NCI-H446 treated with DMSO at 0.1 percent for 48 hours (cell line): ENCODE data around the gene BATF2.
"Not testable (repeated sequence)": the region's sequence is repeated elsewhere in the genome, so short reads cannot be mapped to it uniquely, and the experiment has no call there.

ENCODE experiments used
- DNase-seq: peaks from one replicate; lab custom pipeline; 2025; lab: John Stamatoyannopoulos, UW

The BATF2 gene

DNA sequence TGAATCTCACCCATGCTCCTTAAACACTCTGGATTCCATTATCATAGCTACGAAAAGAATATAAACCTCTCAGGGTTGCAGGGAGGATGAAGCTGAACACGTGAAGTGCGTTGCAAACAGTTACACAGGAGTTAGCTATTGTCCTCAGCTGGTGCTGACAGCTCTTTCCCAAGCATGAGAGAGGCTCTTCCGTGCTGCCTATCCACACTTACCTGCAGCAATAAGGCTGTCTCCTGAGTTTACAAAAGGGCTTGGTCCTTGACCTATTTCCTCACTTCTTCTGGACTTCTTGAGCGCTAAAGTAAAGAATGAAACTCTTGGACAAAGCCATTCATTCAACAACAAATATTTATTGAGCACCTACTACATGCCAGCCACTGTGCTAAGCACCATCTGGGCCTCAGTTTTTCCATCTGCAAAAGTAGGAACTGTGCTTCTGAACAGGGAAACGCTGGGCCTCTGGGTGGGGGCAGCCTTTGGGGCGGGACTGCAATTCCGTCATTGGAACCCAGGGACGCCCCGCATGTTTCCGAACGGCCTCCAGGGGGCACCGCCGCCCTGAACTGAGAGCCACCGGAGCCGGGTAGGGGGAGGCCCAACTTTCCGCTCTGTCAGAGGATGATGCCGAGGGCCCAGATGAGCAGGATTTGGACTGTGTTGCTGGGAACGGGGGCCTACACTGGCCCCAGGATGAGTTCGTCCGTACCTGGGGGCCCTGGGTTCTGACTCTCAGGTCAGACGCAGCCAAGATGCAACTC, 16.5 kb upstream of the BATF2 start:
- peak; percentile 73 for DNase-seq

DNA sequence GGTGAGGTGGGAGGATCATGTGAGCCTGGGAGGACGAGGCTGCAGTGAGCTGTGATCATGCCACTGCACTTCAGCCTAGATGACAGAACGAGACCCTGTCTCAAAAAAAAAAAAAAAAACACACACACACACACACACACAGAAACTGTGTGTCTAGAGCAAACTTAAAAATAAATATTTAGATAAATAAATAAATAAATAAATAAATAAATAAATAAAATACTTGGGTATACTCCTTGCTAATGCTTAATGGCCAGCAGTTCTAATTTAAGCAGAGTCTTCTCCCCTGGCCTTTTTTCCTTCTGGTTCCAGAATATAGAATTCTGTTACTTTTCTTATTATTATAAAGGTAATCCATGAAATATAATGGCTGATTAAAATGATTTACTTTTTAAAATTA, 12.1 kb upstream of the BATF2 start:
- no peak for DNase-seq

DNA sequence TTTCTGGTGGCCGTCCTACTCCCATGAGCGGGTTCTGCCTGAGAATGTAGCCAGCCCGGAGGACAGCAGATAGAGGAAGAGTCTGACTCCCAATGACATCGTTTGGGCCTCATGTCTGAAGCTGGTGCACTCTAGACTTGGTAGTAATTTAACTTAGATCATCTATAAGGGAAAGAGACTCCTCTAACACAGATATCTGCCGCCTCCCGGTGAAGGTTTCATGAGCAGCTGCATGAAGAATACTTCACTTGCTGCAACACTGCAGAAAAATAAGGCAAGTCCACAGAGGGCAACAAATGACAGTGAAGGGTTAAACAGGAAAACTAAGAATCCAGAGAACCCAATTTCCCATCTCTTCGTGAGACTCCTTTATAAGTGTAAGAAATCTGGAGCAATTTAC, 11.2 kb upstream of the BATF2 start:
- no peak for DNase-seq

DNA sequence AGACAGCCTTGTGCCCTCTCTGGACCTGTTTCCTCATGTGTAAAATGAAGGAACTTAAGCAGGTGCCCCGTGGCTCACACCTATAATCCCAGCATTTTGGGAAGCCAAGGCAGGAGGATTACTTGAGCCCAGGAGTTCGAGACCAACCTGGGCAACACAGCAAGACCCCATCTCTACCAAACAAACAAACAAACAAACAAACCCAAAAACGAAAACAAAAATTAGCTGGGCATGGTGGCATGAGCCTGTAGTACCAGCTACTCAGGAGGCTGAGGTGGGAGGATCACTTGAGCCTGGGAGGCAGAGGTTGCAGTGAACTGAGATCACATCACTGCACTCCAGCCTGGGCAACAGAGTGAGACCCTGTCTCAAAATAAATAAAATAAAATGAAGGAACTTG, 7.2 kb upstream of the BATF2 start:
- DNase-seq, result not testable (repeated sequence)

DNA sequence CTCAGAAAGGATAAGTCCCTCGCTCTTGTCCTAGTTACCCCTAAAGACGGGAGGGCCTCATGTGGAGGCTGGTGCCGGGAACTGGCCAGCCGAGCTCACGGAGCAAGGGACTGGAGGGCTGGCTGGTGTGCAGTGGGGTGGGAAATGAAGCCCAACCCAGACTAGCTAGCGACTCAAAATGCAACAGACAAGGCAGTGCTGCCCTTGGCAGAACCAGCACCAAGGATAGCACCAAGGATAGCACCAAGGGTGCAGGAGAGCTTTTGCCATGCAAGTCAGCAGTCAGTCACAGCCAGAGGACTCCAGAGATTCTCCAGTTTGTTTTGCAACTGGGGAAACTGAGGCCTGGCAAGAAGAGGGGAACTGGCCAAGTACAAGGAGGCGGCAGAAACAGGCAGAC, 6.5 kb upstream of the BATF2 start:
- DNase-seq, result no peak

DNA sequence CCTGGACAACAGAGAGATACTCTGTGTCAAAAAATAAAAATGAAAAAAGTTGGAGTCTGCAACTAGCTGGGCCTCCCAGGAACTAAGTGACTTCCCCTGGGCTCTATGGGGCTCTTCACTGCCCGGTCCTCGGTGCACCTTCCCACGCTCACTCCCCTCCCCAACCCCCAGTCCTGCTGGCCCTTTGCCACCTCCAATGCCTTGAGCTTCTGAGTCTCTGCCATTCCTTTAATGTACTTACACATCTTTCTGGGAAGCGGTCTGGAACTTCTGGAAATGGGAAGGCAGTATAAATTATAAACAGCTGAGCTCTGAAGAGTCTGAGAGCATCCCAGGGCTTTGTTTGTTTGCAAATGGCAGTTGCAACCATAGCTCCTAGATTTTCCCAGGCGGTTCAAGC, 5.9 kb upstream of the BATF2 start:
- DNase-seq, result no peak

DNA sequence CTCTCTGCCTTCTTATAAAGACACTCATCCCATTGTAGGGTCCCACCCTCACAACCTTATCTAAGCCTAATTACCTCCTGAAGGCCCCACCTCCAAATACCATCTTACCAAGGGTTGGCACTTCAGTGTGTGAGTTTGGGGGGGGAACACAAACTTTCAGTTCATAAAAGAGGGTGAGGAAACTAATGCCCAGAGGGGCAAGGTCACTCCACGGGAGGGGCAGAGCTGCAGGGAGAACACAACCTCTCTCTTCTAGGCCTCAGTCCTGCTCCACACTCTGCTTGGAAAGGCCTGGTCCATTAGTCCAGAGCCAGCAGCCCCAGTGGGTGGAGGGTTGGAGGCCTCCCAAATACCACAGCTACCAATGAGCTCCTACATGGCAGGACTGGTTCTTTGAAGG, 2.7 kb upstream of the BATF2 start:
- DNase-seq, result no peak

DNA sequence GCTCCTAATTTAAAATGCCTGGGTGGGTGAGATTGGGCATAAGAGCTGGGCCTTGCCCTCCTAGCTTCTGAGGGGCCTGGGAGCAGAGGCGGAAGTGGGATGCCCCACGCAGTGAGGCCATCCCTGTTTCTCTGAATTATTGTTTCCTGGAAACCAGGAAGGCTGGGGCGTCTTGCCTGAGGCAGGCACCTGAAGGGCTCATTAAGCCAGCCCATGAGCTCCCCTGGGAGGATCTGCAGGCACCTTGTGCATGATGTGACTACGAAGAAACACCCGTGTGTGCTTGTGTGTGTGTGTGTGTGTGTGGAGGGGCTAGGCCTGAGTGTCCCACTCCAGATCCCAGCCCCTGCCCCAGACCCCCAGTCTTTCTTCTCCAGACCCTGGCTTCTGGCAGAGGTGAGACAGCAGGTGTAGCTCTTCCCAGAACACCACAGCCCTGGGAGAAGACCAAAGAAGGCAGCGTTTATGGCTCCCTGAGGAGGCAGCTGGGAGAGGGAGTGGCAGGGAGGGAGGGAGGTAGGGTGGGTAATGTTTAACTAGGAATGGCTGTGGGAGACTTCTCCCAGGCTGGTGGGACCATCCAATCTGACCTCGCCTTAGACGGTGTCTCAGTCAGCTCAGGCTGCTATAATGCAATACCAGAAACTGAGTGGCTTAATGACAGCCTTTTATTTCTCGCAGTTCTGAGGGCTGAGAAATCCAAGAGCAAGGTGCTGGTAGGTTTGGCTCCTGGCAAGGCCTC, 2.1 kb upstream of the BATF2 start:
- no peak for DNase-seq

DNA sequence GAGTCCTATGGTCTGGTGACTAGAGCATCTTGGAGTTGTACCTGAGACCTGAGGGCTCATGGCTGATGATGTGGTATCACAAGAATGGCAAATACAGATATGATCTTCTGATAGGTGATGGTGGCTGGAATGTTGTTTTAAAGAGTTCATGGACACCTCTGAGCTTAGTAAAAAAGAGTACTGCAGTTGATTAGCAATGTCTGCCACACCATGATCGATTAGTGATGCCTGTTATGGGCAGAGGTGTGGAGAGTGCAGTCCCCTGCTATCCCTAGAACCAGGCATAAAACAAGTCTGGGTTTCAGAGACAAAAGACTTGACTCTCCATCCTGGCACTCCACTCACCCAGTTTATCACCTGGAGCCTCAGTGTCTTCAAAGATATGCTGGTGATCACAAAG, 1.4 kb upstream of the BATF2 start:
- DNase-seq, result no peak

DNA sequence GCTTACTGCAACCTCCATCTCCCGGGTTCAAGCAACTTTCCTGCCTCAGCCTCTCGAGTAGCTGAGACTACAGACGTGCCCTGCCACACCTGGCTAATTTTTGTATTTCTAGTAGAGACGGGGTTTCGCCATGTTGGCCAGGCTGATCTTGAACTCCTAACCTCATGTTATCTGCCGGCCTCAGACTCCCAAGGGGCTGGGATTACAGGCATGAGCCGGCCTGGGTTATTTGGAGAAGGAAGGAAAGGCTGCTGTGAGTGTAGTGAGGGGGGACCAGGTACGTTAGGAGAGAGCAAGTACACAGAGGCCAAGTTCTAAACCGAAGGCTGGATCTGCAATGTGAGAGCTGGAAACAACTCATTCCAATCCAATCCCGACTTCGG, 453 bp downstream of the BATF2 start:
- DNase-seq, result no peak

DNA sequence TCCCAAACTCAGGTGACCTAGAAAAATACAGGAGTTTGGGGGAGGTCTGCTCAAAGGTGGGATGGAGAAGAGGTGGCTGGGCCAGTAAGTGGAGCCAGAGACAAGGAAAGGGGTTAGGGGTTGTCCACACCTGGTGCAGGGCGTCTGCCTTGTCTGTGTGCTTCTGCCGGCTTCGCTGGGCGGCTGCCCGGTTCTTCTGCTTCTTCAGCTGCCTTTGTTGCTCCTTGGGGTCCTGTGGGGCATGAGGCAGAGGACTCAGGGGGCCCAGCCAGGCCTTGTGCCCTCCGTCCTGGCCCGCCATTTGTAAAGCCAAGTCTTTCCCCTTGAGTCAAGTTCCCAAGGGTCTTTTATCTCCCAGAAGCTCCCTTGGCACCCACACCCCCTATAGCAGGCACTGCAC, 2.5 kb downstream of the BATF2 start:
- DNase-seq, result no peak

DNA sequence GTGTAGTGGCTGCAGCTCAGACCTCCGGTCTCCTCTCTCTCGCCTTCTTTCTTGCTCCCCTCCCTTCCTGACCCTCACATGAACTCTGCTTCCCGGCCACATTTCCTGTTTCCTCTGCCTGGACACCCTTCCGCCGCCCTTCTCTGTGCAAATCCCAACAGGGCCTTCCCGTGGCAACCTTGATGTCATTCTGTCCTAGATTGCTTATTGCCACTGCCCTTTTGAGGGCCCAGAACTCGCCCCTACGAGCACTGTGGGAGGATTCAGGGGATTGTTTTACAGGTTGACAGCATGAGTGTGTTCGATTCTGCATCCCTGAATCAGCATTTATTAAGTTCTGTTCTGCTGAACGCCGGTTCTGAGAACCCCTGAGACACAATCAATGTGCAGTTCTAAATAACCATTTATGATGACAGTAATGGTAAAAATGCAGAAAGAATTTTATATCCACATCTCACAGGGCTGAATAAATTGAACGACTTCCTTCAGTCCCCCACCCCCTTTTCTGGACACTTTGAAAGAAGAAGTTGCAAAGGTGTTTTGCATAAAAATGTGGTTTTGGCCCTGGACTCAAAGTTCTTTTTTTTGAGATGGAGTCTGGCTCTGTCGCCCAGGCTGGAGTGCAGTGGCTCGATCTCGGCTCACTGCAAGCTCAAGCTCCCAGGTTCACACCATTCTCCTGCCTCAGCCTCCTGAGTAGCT, 6.4 kb downstream of the BATF2 start:
- DNase-seq, result no peak

DNA sequence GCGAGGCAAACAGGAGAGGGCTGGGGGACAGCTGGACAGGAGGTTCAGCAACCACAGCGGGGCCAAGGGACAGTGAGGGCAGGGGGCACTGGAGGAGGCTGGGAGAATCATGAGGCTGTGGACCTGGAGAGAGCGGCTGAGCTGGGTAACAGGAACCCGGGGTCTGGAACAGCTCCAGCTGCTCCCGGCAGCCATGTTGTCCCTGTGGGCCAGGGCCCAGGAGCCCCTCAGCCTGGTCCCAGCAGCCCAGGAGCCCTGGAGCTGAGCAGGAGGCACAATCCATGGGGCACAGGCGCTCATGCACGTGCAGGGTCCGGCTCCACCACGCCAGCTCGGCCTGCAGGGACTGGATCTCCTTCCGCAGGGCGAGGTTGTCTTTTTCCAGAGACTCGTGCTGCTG, 7.4 kb downstream of the BATF2 start:
- DNase-seq, result no peak

DNA sequence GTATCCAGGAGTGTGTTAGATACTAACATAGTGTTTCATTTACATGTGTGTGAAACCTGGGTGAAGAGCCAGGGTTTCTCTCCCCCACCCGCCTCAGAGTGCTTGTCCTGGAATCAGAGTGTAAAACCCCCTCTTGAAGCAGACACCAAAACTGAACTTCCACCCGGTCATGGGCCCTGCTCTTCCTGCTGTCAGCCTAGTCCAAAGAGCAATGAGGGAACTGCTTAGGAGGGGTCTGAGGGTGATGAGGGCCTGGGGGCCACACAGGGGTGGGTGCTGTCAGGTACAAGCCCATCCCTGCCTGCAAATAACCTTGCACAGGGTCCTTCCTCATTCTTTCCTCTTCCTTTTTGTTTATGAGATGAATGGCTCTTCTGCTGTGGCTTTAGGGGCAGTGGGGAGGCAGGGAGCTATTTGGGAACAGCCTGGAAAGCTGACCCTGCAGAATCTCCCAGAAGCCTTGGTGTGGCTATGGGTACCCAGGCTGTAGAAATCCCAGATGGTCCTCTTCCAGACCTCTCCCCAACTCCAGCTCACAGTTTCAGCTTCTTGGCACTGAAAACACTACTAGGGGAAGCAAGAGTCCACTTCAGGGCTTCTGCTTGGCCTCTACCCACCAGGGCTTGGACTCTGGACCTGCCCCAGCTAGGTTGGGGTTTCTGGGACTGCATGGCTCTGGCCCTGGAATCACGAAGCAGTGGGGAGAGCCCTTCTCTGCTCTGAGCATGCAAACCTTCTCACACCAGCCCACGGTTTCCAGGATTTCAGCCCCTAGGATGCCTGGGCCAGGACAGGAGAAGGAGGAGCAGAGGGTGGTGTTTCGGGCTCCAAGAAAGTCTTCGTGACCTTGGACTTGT, 8.5 kb downstream of the BATF2 start:
- DNase-seq, result no peak

DNA sequence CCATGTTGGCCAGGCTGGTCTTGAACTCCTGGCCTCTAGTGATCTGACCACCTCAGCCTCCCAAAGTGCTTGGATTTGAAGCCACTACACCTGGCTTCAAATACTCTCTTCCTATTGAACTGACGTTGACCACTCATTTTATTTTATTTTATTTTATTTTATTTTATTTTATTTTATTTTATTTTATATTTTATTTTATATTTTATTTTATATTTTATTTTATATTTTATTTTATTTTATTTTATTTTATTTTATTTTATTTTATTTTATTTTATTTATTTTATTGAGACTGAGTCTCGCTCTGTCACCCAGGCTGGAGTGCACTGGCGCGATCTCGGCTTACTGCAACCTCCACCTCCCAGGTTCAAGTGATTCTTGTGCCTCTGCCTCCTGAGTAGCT, 13.4 kb downstream of the BATF2 start:
- DNase-seq, result not testable (repeated sequence)

DNA sequence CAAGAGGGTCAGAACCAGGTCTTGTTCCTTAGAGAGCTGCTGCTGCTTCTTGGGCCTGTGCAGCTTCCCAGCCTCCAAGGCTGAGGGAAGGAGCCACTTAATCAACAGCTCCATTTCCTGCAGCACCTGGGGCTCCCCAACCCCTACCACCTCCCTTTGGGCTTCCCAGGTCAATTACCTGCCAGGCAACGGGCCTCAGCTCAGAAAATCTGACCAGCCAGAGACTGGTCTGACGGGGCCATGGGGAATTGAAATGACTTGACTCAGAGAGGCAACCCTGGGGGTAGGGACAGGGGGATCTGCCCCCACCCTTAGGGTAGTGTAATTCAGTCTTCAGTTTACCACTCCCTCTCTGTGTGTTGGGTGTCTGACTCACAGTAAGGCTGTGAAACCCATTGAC, 20.1 kb downstream of the BATF2 start:
- DNase-seq, result no peak

DNA sequence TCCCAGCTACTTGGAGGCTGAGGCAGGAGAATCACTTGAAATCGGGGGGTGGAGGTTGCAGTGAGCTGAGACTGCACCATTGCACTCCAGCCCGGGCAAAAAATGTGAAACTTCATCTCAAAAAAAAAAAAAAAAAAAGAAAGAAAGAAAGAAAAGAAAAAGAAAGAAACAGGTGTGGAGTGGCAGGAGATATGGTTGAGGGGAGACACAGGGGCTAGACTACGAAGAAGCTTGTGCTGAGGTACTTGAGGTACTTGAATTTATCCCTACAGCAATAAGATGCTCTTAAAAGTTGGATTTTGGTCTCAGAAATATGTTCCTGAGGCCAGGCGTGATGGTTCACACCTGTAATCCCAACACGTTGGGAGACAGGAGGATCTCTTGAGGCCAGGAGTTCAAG, 22.6 kb downstream of the BATF2 start:
- DNase-seq, result no peak

DNA sequence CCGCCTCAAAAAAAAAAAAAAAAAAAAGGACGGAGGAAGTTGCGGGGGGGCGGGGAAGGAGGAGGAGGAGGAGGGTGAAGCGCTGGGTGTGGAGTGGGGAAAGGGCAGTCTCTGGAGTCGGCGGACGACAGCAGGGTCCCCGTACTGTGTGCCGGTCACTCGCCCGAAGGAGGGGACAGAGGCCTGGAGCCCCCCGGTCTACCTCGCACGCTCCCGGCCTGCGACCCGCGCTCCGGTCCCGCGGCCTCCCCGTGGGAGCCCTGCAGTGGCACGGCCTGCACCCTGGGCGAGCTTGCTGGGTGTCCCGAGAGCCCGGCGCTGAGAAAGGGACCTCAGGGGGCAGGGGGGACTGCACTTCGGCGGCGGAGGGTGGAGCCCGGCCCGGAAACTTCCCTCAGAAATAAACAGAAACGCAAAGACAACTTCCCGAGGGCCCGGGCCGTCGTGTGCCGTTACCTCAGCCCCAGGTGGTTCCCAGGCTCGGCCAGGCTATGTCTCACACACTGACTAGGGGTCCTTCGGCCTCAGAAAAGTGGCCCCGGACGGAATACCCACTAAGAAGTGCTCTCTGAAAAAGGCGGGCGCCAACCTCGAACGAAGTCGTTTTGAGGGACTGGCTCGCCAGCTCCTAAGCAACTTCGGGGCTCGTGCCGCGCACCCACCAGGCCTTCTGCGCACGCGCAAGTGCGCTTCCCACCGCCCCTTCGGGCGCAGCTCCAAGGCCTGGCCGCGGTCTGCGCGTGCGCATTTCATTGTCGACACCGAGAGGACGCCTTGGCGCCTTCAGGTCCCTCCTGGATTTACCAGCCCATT, 25.1 kb downstream of the BATF2 start, which contains the start of gene MAJIN:
Gene MAJIN, minus strand, starts transcription at position 688 of the 813 bp plus-strand sequence. CDS start 12,703 bp downstream, outside the sequence.
- DNase-seq, result no peak

DNA sequence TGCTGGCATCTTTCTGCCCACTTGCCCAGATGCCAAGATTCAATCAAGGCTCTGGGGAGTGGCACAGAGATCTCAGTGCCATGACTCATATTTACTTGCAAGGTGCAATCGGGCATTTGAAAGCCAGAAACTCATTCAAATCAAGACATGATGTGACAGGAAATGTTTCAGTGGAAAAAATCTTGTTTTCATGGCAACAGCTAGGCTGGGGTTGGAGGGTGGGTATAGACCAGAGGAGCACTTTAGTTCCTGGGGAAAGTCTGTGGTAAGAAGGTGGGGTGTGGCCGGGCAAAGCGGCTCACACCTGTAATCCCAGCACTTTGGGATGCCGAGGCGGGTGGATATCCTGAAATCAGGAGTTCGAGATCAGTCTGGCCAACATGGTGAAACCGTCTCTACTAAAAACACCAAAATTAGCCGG, 26.0 kb downstream of the BATF2 start:
- no peak for DNase-seq

DNA sequence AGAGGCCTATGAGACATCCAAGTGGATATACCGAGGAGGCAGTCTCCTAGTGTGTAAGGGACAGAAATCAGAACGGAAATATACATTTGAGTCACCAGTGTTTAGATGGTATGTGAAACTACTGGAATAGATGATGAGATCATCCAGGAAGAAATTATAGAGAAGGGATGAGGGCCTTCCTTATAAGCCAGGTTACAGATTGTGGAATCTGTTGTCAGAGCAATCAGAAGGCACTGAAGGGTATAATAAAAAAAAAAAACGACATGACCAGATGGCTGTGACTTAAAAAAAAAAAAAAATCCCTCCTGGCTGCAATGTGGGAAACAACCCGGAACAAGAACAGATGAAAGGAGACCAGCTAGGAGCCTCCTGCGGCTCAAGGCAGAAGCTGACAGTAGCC, 27.6 kb downstream of the BATF2 start:
- peak; percentile 58 for DNase-seq

DNA sequence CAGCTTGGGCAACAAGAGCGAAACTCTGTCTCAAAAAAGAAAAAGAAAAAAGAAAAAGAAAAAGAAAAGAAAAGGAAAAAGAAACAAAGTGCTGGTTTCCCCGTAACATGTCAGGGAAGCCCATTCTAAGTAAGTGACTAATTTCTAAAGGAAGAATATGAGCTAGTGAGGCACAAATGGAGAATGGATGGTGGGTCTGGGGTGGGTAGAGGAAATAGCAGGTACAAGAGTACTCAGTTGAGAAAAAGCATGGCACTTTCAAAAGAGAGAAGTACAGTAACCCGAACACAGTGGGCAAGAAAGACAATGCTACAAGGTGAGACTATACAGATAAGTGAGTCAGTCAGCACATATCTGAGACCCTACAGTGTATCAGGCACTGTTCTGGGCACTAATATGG, 29.4 kb downstream of the BATF2 start:
- DNase-seq, result no peak
